RWPE1 (cell line): ENCODE results near the gene SEC16A.
A peak's percentile ranks its signal among the peaks of the same experiment; 100 is the strongest.

Experiments used
- CTCF ChIA-PET: fragments of 350-600 bp; sonication (Branson Sonifier 250); formaldehyde crosslinking; extraction: SDS; loops from one replicate; lab custom pipeline; 2021; lab: Yijun Ruan, JAX
- POLR2A ChIA-PET: fragments of 400-600 bp; formaldehyde crosslinking; extraction: SDS; loops from one replicate; lab custom pipeline; 2020; ENCODE audit warnings: antibody characterized with exemption; ENCODE audit not compliant: low non-redundant PET; lab: Yijun Ruan, JAX
- DNase-seq: peaks from one replicate; pipeline ENCODE4 v3.0.0; 2012; ENCODE audit warnings: low spot score
- H3K27ac ChIP-seq: fragments of 450-650 bp; 2 replicates; pipeline ENCODE4 v1.5.1; 2017
- CTCF ChIP-seq: fragments of 450-650 bp; conservative IDR thresholded peaks from 2 replicates; pipeline ENCODE4 v1.5.1; 2017; ENCODE audit warnings: low read depth, mild to moderate bottlenecking

Gene SEC16A

GRCh38 chr9:136511670-136512592 lies 29.1 kb upstream of the SEC16A start:
- CTCF ChIA-PET: interaction anchor here (0.7 to 1.3 kb wide), 2 partner anchors 24 to 120 kb away, joined by 3 read pairs; no protein-coding TSS in a partner anchor
- DNase-seq: no peak
- TF ChIP-seq CTCF: no peak
- H3K27ac ChIP-seq: peak overlapping the region; percentile 40
- POLR2A ChIA-PET: no interaction called here

GRCh38 chr9:136511144-136511669 lies 28.4 kb upstream of the SEC16A start:
- TF ChIP-seq CTCF: no peak
- CTCF ChIA-PET: interaction anchor here (0.7 to 1.3 kb wide), 3 partner anchors 23 to 121 kb away, joined by 3 read pairs; no protein-coding TSS in a partner anchor
- POLR2A ChIA-PET: no interaction called here
- peak overlapping the region; percentile 40 for H3K27ac ChIP-seq
- no peak for DNase-seq

- ChIA-PET CTCF (interaction anchor here (1.0 to 1.3 kb wide), 2 partner anchors 25 to 121 kb away, joined by 3 read pairs; no protein-coding TSS in a partner anchor), POLR2A (no interaction called here)
- H3K27ac ChIP-seq: peak overlapping the region; percentile 40
- no peak for DNase-seq
- no peak for TF ChIP-seq CTCF
Measured at GRCh38 chr9:136510561-136510960, 27.7 kb upstream of the SEC16A start.

GRCh38 chr9:136509549-136509948 lies 26.7 kb upstream of the SEC16A start:
- no peak for TF ChIP-seq CTCF

GRCh38 chr9:136508729-136509500 lies 26.1 kb upstream of the SEC16A start:
- ChIA-PET POLR2A (no interaction called here), CTCF (interaction anchor here (1.0 to 1.2 kb wide), 3 partner anchors 9 to 24 kb away, joined by 3 read pairs; no protein-coding TSS in a partner anchor)
- DNase-seq: no peak
- no peak for TF ChIP-seq CTCF
- H3K27ac ChIP-seq: peak overlapping the region; percentile 40; the same call in 1 of the 2 replicates

More at GRCh38 chr9:136509549-136509948, 26.7 kb upstream of the SEC16A start:
- ChIA-PET CTCF (interaction anchor here (0.6 to 1.2 kb wide), 3 partner anchors 24 to 1053 kb away, joined by 3 read pairs; no protein-coding TSS in a partner anchor), POLR2A (no interaction called here)
- H3K27ac ChIP-seq: peak overlapping the region; percentile 40; the same call in 1 of the 2 replicates
- no peak for DNase-seq
